A549 (cell line): ENCODE measurements around the gene LACTBL1. TPM values are rescaled to one million over a fixed set of nuclear protein-coding genes. Genes with fewer than 3 reads are reported as not detected.

ENCODE experiments used
- ATAC-seq, 2 experiments: fragments of 200-7000 bp in 1 of 2; fragments of >200 bp in 1 of 2; cut with Nextera tagmentation in 1 of 2; cut with Tn5 transposase in 1 of 2; 3 replicates each; pipeline versions ENCODE4 v1.8.0 to v1.9.1; 2018 to 2020; ENCODE audit warnings: mild to moderate bottlenecking in 1 of 2, moderate library complexity in 1 of 2
- CTCF ChIA-PET: fragments of 300-600 bp; sonication (Branson Sonifier 250); formaldehyde crosslinking; extraction: SDS; loops from one replicate; lab custom pipeline; 2021; ENCODE audit warnings: antibody characterized with exemption, inconsistent platforms; lab: Yijun Ruan, JAX
- POLR2A ChIA-PET: fragments of 350-600 bp; formaldehyde crosslinking; extraction: SDS; loops from one replicate; lab custom pipeline; 2021; ENCODE audit warnings: antibody characterized with exemption, inconsistent platforms; lab: Yijun Ruan, JAX
- DNase-seq, 2 experiments: peaks; one replicate each; pipeline versions ENCODE4 v3.0.0 to v3.0.0-alpha.2; 2011 to 2016; ENCODE audit warnings: low read depth in 1 of 2, low spot score in 1 of 2
- FAIRE-seq: peaks from 2 replicates; lab custom pipeline; 2011; peaks lifted over from hg19 to GRCh38; lab: Jason Lieb, UNC
- H3K27ac ChIP-seq, 2 experiments: fragments of >200 bp; sonication (Bioruptor Twin); formaldehyde crosslinking; 3 replicates each; pipeline ENCODE4 v1.5.1; 2016 to 2017
- H3K4me1 ChIP-seq: fragments of >200 bp; sonication (Bioruptor Twin); formaldehyde crosslinking; 3 replicates; pipeline ENCODE4 v1.6.1; 2016
- H3K4me2 ChIP-seq: fragments of >200 bp; sonication (Bioruptor Twin); formaldehyde crosslinking; 3 replicates; pipeline ENCODE4 v1.6.1; 2016
- H3K4me3 ChIP-seq: fragments of >200 bp; sonication (Bioruptor Twin); formaldehyde crosslinking; 3 replicates; pipeline ENCODE4 v1.5.1; 2016
- H3K9me3 ChIP-seq: fragments of >200 bp; sonication (Bioruptor Twin); formaldehyde crosslinking; 3 replicates; pipeline ENCODE4 v1.6.1; 2016
- ATOH8 ChIP-seq: fragments of 250-450 bp; sonication (Bioruptor Pico); IDR thresholded peaks from 2 replicates; pipeline ENCODE4 v1.5.0; 2020; ENCODE audit warnings: low read depth, mild to moderate bottlenecking, moderate library complexity
- BHLHE40 ChIP-seq: IDR thresholded peaks from 2 replicates; pipeline ENCODE4 v1.6.1; 2012; ENCODE audit warnings: low read depth, low read length, inconsistent platforms
- CHD2 ChIP-seq: fragments of 150-350 bp; IDR thresholded peaks from 2 replicates; pipeline ENCODE4 v1.6.1; 2014; ENCODE audit warnings: low read length; ENCODE audit not compliant: partially characterized antibody
- EHF ChIP-seq: fragments of 250-450 bp; sonication (Bioruptor Pico); IDR thresholded peaks from 2 replicates; pipeline ENCODE4 v1.5.0; 2020; ENCODE audit warnings: mild to moderate bottlenecking
- ELK1 ChIP-seq: fragments of 150-350 bp; IDR thresholded peaks from 2 replicates; pipeline ENCODE4 v1.6.1; 2014; ENCODE audit warnings: low read depth, mild to moderate bottlenecking, low read length
- GATA3 ChIP-seq: IDR thresholded peaks from 2 replicates; pipeline ENCODE4 v1.6.1; 2012; ENCODE audit warnings: borderline replicate concordance
- HES2 ChIP-seq: fragments of >200 bp; sonication (Bioruptor Twin); formaldehyde crosslinking; IDR thresholded peaks from 2 replicates; pipeline ENCODE4 v1.6.1; 2016
- HOXA7 ChIP-seq: fragments of 250-450 bp; sonication (Bioruptor Pico); IDR thresholded peaks from 2 replicates; pipeline ENCODE4 v1.5.0; 2020; ENCODE audit warnings: mild to moderate bottlenecking, moderate library complexity
- HOXB13 ChIP-seq: fragments of 250-450 bp; sonication (Bioruptor Pico); IDR thresholded peaks from 2 replicates; pipeline ENCODE4 v1.5.0; 2020; ENCODE audit warnings: low read depth, mild to moderate bottlenecking, moderate library complexity
- JUN ChIP-seq, 2 experiments: fragments of >200 bp; sonication (Bioruptor Twin); formaldehyde crosslinking; IDR thresholded peaks; 2 replicates in 1 of 2; 3 replicates in 1 of 2; pipeline ENCODE4 v1.6.1; 2016 to 2017
- JUNB ChIP-seq: fragments of >200 bp; sonication (Bioruptor Twin); formaldehyde crosslinking; IDR thresholded peaks from 2 replicates; pipeline ENCODE4 v1.6.1; 2016
- KDM5A ChIP-seq: fragments of 200-600 bp; sonication (generic); IDR thresholded peaks from 2 replicates; pipeline ENCODE4 v1.6.1; 2016; ENCODE audit warnings: antibody characterized with exemption, mild to moderate bottlenecking
- MAFK ChIP-seq: fragments of 450-650 bp; IDR thresholded peaks from 2 replicates; pipeline ENCODE4 v1.6.1; 2014; ENCODE audit not compliant: partially characterized antibody
- MAX ChIP-seq: IDR thresholded peaks from 2 replicates; pipeline ENCODE4 v1.6.1; 2012
- MAZ ChIP-seq: fragments of 150-350 bp; IDR thresholded peaks from 2 replicates; pipeline ENCODE4 v1.6.1; 2014; ENCODE audit warnings: antibody characterized with exemption, low read depth, low read length, borderline replicate concordance
- NFE2L2 ChIP-seq: fragments of 150-350 bp; conservative IDR thresholded peaks from 2 replicates; pipeline ENCODE4 v1.6.1; 2014; ENCODE audit warnings: low read length
- NPAS2 ChIP-seq: fragments of 250-450 bp; sonication (Bioruptor Pico); IDR thresholded peaks from 2 replicates; pipeline ENCODE4 v1.8.0; 2022; ENCODE audit warnings: mild to moderate bottlenecking, moderate library complexity, borderline replicate concordance
- POLR2A ChIP-seq: IDR thresholded peaks from 2 replicates; pipeline ENCODE4 v1.6.1; 2012; ENCODE audit warnings: mild to moderate bottlenecking, low read length
- RARB ChIP-seq: fragments of 250-450 bp; sonication (Bioruptor Pico); IDR thresholded peaks from 2 replicates; pipeline ENCODE4 v1.8.0; 2021; ENCODE audit warnings: mild to moderate bottlenecking, moderate library complexity
- RCOR1 ChIP-seq: fragments of 150-350 bp; IDR thresholded peaks from 2 replicates; pipeline ENCODE4 v1.6.1; 2014; ENCODE audit warnings: antibody characterized with exemption, low read length, low read depth
- RFX5 ChIP-seq: fragments of 450-650 bp; IDR thresholded peaks from 2 replicates; pipeline ENCODE4 v1.7.1; 2014; ENCODE audit warnings: antibody characterized with exemption, mild to moderate bottlenecking, moderate library complexity
- RNF2 ChIP-seq: fragments of 200-600 bp; sonication (generic); IDR thresholded peaks from 2 replicates; pipeline ENCODE4 v1.6.1; 2016; ENCODE audit warnings: low read depth, mild to moderate bottlenecking, antibody characterized with exemption, moderate library complexity, borderline replicate concordance
- SMC3 ChIP-seq: fragments of >200 bp; sonication (Bioruptor Twin); formaldehyde crosslinking; IDR thresholded peaks from 3 replicates; pipeline ENCODE4 v1.6.1; 2018; ENCODE audit warnings: inconsistent platforms
- SREBF2 ChIP-seq: fragments of 450-650 bp; IDR thresholded peaks from 2 replicates; pipeline ENCODE4 v1.6.1; 2014; ENCODE audit warnings: mild to moderate bottlenecking, moderate library complexity
- TFCP2L1 ChIP-seq: fragments of 250-450 bp; sonication (Bioruptor Pico); IDR thresholded peaks from 2 replicates; pipeline ENCODE4 v1.5.0; 2021; ENCODE audit warnings: mild to moderate bottlenecking
- USF2 ChIP-seq: fragments of 450-650 bp; IDR thresholded peaks from 2 replicates; pipeline ENCODE4 v1.6.1; 2014; ENCODE audit warnings: antibody characterized with exemption
- ZC3H11A ChIP-seq: fragments of 450-650 bp; IDR thresholded peaks from 2 replicates; pipeline ENCODE4 v1.6.1; 2014; ENCODE audit warnings: antibody characterized with exemption, mild to moderate bottlenecking
- WGBS: methylation state at CpG from one replicate; pipeline ENCODE4 v1.1.6; 2017; ENCODE audit errors: missing lambda C conversion rate; 5-methylcytosine and 5-hydroxymethylcytosine counted together
- polyA plus RNA-seq, 4 experiments: library from polyadenylated mRNA; depleted of rRNA in 3 of 4; stranded (reverse); fragments of >200 nt; fragmentation: RNase III in 1 of 4; extraction: RNeasy Plus Mini Kit Qiagen cat#74134 plus additional on column Dnase treatment in 1 of 4; gene quantifications; 2 replicates in 3 of 4; 3 replicates in 1 of 4; pipeline ENCODE4 v1.2.3, GENCODE V29; 2011 to 2017

Gene LACTBL1
- polyA plus RNA-seq, 2 of the 4 experiments (the other 2 are of a cell fraction), result not detected

- Histone ChIP-seq H3K4me2 (no peak overlapping the region), H3K4me1 (no peaks in the 10 kb centered on the region), H3K9me3 (no peaks in the 10 kb centered on the region)
- DNase-seq, result no peak
- POLR2A ChIA-PET, result no interaction called here
- TF ChIP-seq BHLHE40 (no peak), MAZ (no peak), MAX (no peak), ELK1 (no peak), ZC3H11A (no peak), CHD2 (no peak), SREBF2 (no peak), GATA3 (no peak), RARB (CRISPR knock-in tag) (no peak), MAFK (no peak), JUNB (no peak), USF2 (no peak), RFX5 (no peak), NFE2L2 (no peak), TFCP2L1 (no peak), HES2 (no peak), KDM5A (no peak), RCOR1 (no peak), HOXA7 (CRISPR knock-in tag) (no peak)
- TF ChIP-seq, all 56 proteins: peak for 0
- WGBS, result 79% methylated on average over 8 of the region's 8 CpGs
- no peak for ATAC-seq
- no peak overlapping the region for H3K4me3 ChIP-seq
- no peak overlapping the region for H3K27ac ChIP-seq
- no peak for FAIRE-seq
- CTCF ChIA-PET, result interaction anchor here (1.0 to 2.6 kb wide), 6 partner anchors 9 to 279 kb away, joined by 3 to 13 read pairs (median 4); no protein-coding TSS in a partner anchor
Observed at GRCh38 chr1:22921452-22922126, 51.1 kb downstream of the LACTBL1 start.

- ChIA-PET CTCF (interaction anchor here (0.7 to 2.6 kb wide), 7 partner anchors 9 to 278 kb away, joined by 3 to 13 read pairs (median 3); no protein-coding TSS in a partner anchor), POLR2A (no interaction called here)
- WGBS, result 86% methylated on average over 6 of the region's 8 CpGs
- H3K27ac ChIP-seq, result no peak overlapping the region
- H3K4me3 ChIP-seq, result no peak overlapping the region
- H3K4me1 ChIP-seq, result no peaks in the 10 kb centered on the region
- FAIRE-seq, result no peak
- DNase-seq, result no peak
- no peak for ATAC-seq
- no peaks in the 10 kb centered on the region for H3K9me3 ChIP-seq
- H3K4me2 ChIP-seq, result no peak overlapping the region
- TF ChIP-seq ZC3H11A, result no peak
- TF ChIP-seq RNF2, result no peak
- TF ChIP-seq BHLHE40, result no peak
- TF ChIP-seq POLR2A, result no peak
- TF ChIP-seq GATA3, result no peak
- no peak for TF ChIP-seq JUN (IDR thresholded peaks at IDR 0.05)
- TF ChIP-seq SMC3, result no peak
- TF ChIP-seq HOXB13 (CRISPR knock-in tag), result no peak
- no peak for TF ChIP-seq RFX5
- TF ChIP-seq ATOH8 (CRISPR knock-in tag), result no peak
- TF ChIP-seq NPAS2 (CRISPR knock-in tag), result no peak
- TF ChIP-seq MAZ, result no peak
- TF ChIP-seq EHF (CRISPR knock-in tag), result no peak
- TF ChIP-seq NFE2L2, result no peak
Observed at GRCh38 chr1:22920734-22921451, 51.8 kb downstream of the LACTBL1 start.
